HepG2 (cell line): Measurements from ENCODE around the gene SEMA4C. TPM values are rescaled to one million over a fixed set of nuclear protein-coding genes. Genes with fewer than 3 reads are reported as not detected.
A peak's percentile ranks its signal among the peaks of the same experiment; 100 is the strongest.

Source experiments
- POLR2G ChIP-seq: fragments of 200-400 bp; formaldehyde crosslinking; IDR thresholded peaks from 2 replicates; pipeline ENCODE4 v1.6.1; 2018; ENCODE audit warnings: mild to moderate bottlenecking, low read depth, low read length, moderate library complexity
- SRF ChIP-seq: IDR thresholded peaks from 2 replicates; pipeline ENCODE4 v1.6.1; 2011; ENCODE audit warnings: mild to moderate bottlenecking, low read depth, low read length, moderate library complexity
- ZNF12 ChIP-seq: sonication (generic); formaldehyde crosslinking; IDR thresholded peaks from 2 replicates; pipeline ENCODE4 v1.5.0; 2020; ENCODE audit warnings: missing genetic modification reagents
- ZNF441 ChIP-seq: sonication (generic); formaldehyde crosslinking; IDR thresholded peaks from 2 replicates; pipeline ENCODE4 v1.7.0; 2021; ENCODE audit warnings: missing genetic modification reagents, borderline replicate concordance
- ZNF616 ChIP-seq: sonication (generic); formaldehyde crosslinking; IDR thresholded peaks from 2 replicates; pipeline ENCODE4 v1.5.0; 2020; ENCODE audit warnings: low read depth, mild to moderate bottlenecking, missing genetic modification reagents
- polyA plus RNA-seq, 8 experiments: library from polyadenylated mRNA; depleted of rRNA in 3 of 8; stranded (reverse) in 7 of 8; unstranded in 1 of 8; fragments of >200 nt; fragmentation: Illumina TruSeq in 4 of 8; extraction: Trizol in 4 of 8; gene quantifications; 2 replicates each; pipeline versions ENCODE4 v1.2.1 to v1.2.3, GENCODE V29; 2011 to 2016; ENCODE audit warnings: low read depth in 4 of 8, missing spikeins in 1 of 8, mixed read lengths in 1 of 8; ENCODE audit not compliant: insufficient read depth in 1 of 8
- total RNA-seq, 5 experiments: library from RNA; depleted of rRNA; stranded (reverse); fragments of >200 nt; fragmentation: Illumina TruSeq; extraction: Trizol; gene quantifications; 2 replicates each; pipeline ENCODE4 v1.2.3, GENCODE V29; 2016; ENCODE audit warnings: low read depth in 1 of 5
- TF ChIP-seq, protein P1 (sequence below): IDR thresholded peaks from 2 replicates; pipeline ENCODE4 v1.6.1; 2012; ENCODE audit warnings: low read depth, low read length, improper control_type of control experiment
- TF ChIP-seq, protein P2 (sequence below): sonication (generic); formaldehyde crosslinking; IDR thresholded peaks from 2 replicates; pipeline ENCODE4 v1.4.0; 2020; ENCODE audit warnings: mild to moderate bottlenecking, missing genetic modification reagents, borderline replicate concordance
- TF ChIP-seq, protein P3 (sequence below): sonication (generic); formaldehyde crosslinking; IDR thresholded peaks from 2 replicates; pipeline ENCODE4 v1.5.1; 2020; ENCODE audit warnings: missing genetic modification reagents, mild to moderate bottlenecking, borderline replicate concordance
- TF ChIP-seq, protein P4 (sequence below): sonication (generic); formaldehyde crosslinking; IDR thresholded peaks from 2 replicates; pipeline ENCODE4 v1.8.0; 2022; ENCODE audit warnings: mild to moderate bottlenecking, missing genetic modification reagents, moderate library complexity
- TF ChIP-seq, protein P5 (sequence below): sonication (generic); formaldehyde crosslinking; IDR thresholded peaks from 2 replicates; pipeline ENCODE4 v1.5.1; 2020; ENCODE audit warnings: missing genetic modification reagents, mild to moderate bottlenecking, borderline replicate concordance
- TF ChIP-seq, protein P6 (sequence below), 2 experiments: sonication (generic) in 1 of 2; formaldehyde crosslinking in 1 of 2; IDR thresholded peaks; 2 replicates each; pipeline versions ENCODE4 v1.5.1 to v1.6.1; 2011 to 2020; ENCODE audit warnings: borderline replicate concordance in 1 of 2, low read depth in 1 of 2, low read length in 1 of 2, mild to moderate bottlenecking in 1 of 2, missing genetic modification reagents in 1 of 2, moderate library complexity in 1 of 2
- TF ChIP-seq, protein P7 (sequence below): sonication (generic); formaldehyde crosslinking; IDR thresholded peaks from 2 replicates; pipeline ENCODE4 v1.4.0; 2020; ENCODE audit warnings: mild to moderate bottlenecking, missing genetic modification reagents

SEMA4C gene
- total and polyA plus RNA-seq, 2 of the 13 experiments (the other 11 are each of a cell fraction or from before 2014, with no cell fraction given): 25.9 to 46.6 TPM

DNA sequence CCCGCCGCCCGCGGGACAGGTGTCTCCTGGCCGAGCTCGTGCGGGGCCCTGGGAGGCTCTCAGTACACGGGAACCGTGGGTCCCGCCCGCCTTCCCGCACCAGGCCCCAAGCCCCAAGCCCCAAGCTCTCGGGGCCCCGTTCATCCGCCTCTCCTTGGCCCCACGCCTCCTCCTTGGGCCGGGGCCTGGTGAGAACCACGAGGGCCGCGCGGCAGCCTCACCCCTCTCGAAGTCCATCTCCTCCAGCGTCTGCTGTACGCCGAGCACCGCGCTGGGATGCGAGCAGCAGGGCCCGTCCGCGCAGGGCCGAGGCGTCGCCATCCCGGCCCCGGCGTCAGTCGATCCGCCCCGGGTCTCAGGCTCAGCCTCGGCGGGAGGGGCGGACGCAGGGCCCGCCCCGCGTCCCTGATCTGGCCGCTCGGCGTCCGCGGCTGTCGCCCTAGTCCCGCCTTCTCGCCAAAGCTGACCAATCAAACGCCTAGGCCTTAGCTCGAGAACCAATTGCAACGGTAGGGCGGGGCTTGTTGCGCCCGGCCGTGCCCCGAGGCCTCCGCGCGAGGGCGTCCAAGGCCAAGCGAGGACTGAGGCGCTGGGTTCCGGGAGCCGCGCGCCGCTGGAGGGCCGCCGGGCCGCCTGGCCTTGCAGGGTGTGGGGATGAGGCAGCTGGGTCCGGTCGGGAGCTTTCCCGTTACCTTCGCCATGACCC is 12.1 kb downstream of the SEMA4C start, which contains the start of gene ANKRD39 (continued):
- TF ChIP-seq, protein P1, sequence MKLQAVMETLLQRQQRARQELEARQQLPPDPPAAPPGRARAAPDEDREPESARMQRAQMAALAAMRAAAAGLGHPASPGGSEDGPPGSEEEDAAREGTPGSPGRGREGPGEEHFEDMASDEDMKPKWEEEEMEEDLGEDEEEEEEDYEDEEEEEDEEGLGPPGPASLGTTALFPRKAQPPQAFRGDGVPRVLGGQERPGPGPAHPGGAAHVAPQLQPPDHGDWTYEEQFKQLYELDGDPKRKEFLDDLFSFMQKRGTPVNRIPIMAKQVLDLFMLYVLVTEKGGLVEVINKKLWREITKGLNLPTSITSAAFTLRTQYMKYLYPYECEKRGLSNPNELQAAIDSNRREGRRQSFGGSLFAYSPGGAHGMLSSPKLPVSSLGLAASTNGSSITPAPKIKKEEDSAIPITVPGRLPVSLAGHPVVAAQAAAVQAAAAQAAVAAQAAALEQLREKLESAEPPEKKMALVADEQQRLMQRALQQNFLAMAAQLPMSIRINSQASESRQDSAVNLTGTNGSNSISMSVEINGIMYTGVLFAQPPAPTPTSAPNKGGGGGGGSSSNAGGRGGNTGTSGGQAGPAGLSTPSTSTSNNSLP: peak; percentile 12; the same call in 1 of the 2 replicates
- TF ChIP-seq, protein P2, sequence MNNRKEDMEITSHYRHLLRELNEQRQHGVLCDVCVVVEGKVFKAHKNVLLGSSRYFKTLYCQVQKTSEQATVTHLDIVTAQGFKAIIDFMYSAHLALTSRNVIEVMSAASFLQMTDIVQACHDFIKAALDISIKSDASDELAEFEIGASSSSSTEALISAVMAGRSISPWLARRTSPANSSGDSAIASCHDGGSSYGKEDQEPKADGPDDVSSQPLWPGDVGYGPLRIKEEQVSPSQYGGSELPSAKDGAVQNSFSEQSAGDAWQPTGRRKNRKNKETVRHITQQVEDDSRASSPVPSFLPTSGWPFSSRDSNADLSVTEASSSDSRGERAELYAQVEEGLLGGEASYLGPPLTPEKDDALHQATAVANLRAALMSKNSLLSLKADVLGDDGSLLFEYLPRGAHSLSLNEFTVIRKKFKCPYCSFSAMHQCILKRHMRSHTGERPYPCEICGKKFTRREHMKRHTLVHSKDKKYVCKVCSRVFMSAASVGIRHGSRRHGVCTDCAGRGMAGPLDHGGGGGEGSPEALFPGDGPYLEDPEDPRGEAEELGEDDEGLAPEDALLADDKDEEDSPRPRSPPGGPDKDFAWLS (CRISPR knock-in tag): no peak; the same call in 1 of the 2 replicates
- peak; percentile 89 for TF ChIP-seq ZNF441
- peak; percentile 54; the same call in 1 of the 2 replicates for TF ChIP-seq ZNF12 (CRISPR knock-in tag)
- 0 out of 2 replicates have a peak, but pooled peaks have one; percentile 1 for TF ChIP-seq SRF
- TF ChIP-seq POLR2G: peak; percentile 95
- TF ChIP-seq, protein P3, sequence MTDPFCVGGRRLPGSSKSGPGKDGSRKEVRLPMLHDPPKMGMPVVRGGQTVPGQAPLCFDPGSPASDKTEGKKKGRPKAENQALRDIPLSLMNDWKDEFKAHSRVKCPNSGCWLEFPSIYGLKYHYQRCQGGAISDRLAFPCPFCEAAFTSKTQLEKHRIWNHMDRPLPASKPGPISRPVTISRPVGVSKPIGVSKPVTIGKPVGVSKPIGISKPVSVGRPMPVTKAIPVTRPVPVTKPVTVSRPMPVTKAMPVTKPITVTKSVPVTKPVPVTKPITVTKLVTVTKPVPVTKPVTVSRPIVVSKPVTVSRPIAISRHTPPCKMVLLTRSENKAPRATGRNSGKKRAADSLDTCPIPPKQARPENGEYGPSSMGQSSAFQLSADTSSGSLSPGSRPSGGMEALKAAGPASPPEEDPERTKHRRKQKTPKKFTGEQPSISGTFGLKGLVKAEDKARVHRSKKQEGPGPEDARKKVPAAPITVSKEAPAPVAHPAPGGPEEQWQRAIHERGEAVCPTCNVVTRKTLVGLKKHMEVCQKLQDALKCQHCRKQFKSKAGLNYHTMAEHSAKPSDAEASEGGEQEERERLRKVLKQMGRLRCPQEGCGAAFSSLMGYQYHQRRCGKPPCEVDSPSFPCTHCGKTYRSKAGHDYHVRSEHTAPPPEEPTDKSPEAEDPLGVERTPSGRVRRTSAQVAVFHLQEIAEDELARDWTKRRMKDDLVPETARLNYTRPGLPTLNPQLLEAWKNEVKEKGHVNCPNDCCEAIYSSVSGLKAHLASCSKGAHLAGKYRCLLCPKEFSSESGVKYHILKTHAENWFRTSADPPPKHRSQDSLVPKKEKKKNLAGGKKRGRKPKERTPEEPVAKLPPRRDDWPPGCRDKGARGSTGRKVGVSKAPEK: peak; percentile 83; the same call in 1 of the 2 replicates
- TF ChIP-seq, protein P4, sequence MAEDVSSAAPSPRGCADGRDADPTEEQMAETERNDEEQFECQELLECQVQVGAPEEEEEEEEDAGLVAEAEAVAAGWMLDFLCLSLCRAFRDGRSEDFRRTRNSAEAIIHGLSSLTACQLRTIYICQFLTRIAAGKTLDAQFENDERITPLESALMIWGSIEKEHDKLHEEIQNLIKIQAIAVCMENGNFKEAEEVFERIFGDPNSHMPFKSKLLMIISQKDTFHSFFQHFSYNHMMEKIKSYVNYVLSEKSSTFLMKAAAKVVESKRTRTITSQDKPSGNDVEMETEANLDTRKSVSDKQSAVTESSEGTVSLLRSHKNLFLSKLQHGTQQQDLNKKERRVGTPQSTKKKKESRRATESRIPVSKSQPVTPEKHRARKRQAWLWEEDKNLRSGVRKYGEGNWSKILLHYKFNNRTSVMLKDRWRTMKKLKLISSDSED (CRISPR knock-in tag): peak; percentile 87; the same call in 1 of the 2 replicates
- TF ChIP-seq, protein P5, sequence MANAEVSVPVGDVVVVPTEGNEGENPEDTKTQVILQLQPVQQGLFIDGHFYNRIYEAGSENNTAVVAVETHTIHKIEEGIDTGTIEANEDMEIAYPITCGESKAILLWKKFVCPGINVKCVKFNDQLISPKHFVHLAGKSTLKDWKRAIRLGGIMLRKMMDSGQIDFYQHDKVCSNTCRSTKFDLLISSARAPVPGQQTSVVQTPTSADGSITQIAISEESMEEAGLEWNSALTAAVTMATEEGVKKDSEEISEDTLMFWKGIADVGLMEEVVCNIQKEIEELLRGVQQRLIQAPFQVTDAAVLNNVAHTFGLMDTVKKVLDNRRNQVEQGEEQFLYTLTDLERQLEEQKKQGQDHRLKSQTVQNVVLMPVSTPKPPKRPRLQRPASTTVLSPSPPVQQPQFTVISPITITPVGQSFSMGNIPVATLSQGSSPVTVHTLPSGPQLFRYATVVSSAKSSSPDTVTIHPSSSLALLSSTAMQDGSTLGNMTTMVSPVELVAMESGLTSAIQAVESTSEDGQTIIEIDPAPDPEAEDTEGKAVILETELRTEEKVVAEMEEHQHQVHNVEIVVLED (CRISPR knock-in tag): peak; percentile 98
- 0 out of 2 replicates have a peak, but pooled peaks have one; percentile 7 for TF ChIP-seq ZNF616
- TF ChIP-seq, protein P6, sequence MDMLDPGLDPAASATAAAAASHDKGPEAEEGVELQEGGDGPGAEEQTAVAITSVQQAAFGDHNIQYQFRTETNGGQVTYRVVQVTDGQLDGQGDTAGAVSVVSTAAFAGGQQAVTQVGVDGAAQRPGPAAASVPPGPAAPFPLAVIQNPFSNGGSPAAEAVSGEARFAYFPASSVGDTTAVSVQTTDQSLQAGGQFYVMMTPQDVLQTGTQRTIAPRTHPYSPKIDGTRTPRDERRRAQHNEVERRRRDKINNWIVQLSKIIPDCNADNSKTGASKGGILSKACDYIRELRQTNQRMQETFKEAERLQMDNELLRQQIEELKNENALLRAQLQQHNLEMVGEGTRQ (IDR thresholded peaks at IDR 0.05; ENCODE audit: low read depth, low read length): no peak
- TF ChIP-seq, protein P6 (CRISPR knock-in tag; IDR thresholded peaks at IDR 0.05; ENCODE audit: borderline replicate concordance): no peak
- TF ChIP-seq, protein P7, sequence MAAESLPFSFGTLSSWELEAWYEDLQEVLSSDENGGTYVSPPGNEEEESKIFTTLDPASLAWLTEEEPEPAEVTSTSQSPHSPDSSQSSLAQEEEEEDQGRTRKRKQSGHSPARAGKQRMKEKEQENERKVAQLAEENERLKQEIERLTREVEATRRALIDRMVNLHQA: no peak
